GM18511 (cell line): ENCODE measurements around the gene GPR135.

Experiments
- ATAC-seq: cut with Tn5 transposase; IDR thresholded peaks from one replicate; pipeline ENCODE4 v1.9.1; 2021; ENCODE audit warnings: mild to moderate bottlenecking, moderate library complexity; ENCODE audit not compliant: unreplicated experiment

The GPR135 gene

GRCh38 chr14:59465316-59466135, at the start of gene GPR135:
TSS of gene GPR135 (minus strand) at chr14:59465380. CDS start at chr14:59465226, 154 bp downstream.
- peak; percentile 44 for ATAC-seq

GRCh38 chr14:59511916-59512575, 46.9 kb upstream of the GPR135 start:
- no peak for ATAC-seq

GRCh38 chr14:59510966-59511365, 45.8 kb upstream of the GPR135 start:
- ATAC-seq = no peak

- ATAC-seq = no peak
These were observed 44.8 kb upstream of the GPR135 start for GRCh38 chr14:59510001-59510400.

- no peak for ATAC-seq
These were observed 43.9 kb upstream of the GPR135 start for GRCh38 chr14:59509101-59509500.

GRCh38 chr14:59507752-59508103, 42.5 kb upstream of the GPR135 start:
- ATAC-seq = no peak

- ATAC-seq = peak; percentile 89
These were observed 42.0 kb upstream of the GPR135 start for GRCh38 chr14:59507063-59507751.

GRCh38 chr14:59503256-59503655, 38.1 kb upstream of the GPR135 start:
- no peak for ATAC-seq

- ATAC-seq = no peak
These were observed 35.6 kb upstream of the GPR135 start for GRCh38 chr14:59500732-59501131.

GRCh38 chr14:59492384-59492783, 27.2 kb upstream of the GPR135 start:
- no peak for ATAC-seq

GRCh38 chr14:59490756-59491155, 25.6 kb upstream of the GPR135 start:
- ATAC-seq = no peak

- peak; percentile 56 for ATAC-seq
These were observed 19.5 kb upstream of the GPR135 start for GRCh38 chr14:59484639-59485175.

- peak; percentile 89 for ATAC-seq
These were observed 18.8 kb upstream of the GPR135 start, which contains the start of the genes JKAMP and L3HYPDH for GRCh38 chr14:59483819-59484638. TSS of gene JKAMP (plus strand) at chr14:59484517. CDS start at chr14:59484590, 73 bp downstream. TSS of gene L3HYPDH (minus strand) at chr14:59484408. CDS start at chr14:59484316, 92 bp downstream.

- ATAC-seq = no peak
These were observed 18.2 kb upstream of the GPR135 start for GRCh38 chr14:59483363-59483762.

GRCh38 chr14:59482541-59483331, 17.6 kb upstream of the GPR135 start:
- ATAC-seq = no peak

GRCh38 chr14:59481871-59482540, 16.8 kb upstream of the GPR135 start:
- ATAC-seq = no peak

GRCh38 chr14:59481407-59481806, 16.2 kb upstream of the GPR135 start:
- no peak for ATAC-seq

GRCh38 chr14:59480166-59480565, 15.0 kb upstream of the GPR135 start:
- ATAC-seq = no peak

- ATAC-seq = no peak
These were observed 13.4 kb upstream of the GPR135 start for GRCh38 chr14:59478540-59478939.
